Measurements from ENCODE around the gene CNOT3. TPM values are rescaled to one million over a fixed set of nuclear protein-coding genes. Genes with fewer than 3 reads are reported as not detected.

The CNOT3 gene
- total and polyA plus RNA-seq, 4 experiments from 2014 or later, result 3.3 to 82.3 (median 50.5) TPM

- no peaks in the 10 kb centered on the region for H3K27me3 ChIP-seq (ENCODE audit: insufficient read depth, low read length)
- H3K4me1 Mint-ChIP-seq, result peaks cover 13 to 29% (median 22%) of the 10 kb centered on the region in 4 donors
- H3K4me3 Mint-ChIP-seq, result no peak overlapping the region
- H3K9me3 ChIP-seq (ENCODE audit: control insufficient read depth in 1 of 2, low read length in 2 of 2), result no peaks in the 10 kb centered on the region
- intact Hi-C loops (cut with micrococcal nuclease), result loop anchor here (10.0 kb wide), 1 partner anchor 1548 kb away; the partner anchor contains the start of gene U2AF2
- no peaks in the 10 kb centered on the region for H3K27me3 Mint-ChIP-seq
- no peak overlapping the region for H3K4me3 ChIP-seq (ENCODE audit: low read length in 2 of 2)
- no peak for DNase-seq
- no peak overlapping the region for H3K27ac ChIP-seq (ENCODE audit: low read depth, low read length)
- H3K9me3 Mint-ChIP-seq, result no peaks in the 10 kb centered on the region
- POLR2A ChIA-PET (ENCODE audit: partially characterized antibody), result no interaction called here
- peak overlapping the region in 2 of 7 donors; percentile 41 to 48 for H3K27ac Mint-ChIP-seq
- H3K4me1 ChIP-seq (ENCODE audit: insufficient read depth, low read length), result peaks cover 17% of the 10 kb centered on the region
- CTCF ChIA-PET (ENCODE audit: partially characterized antibody), result no interaction called here
- H3K36me3 ChIP-seq (ENCODE audit: insufficient read depth, low read length), result peaks cover 43% of the 10 kb centered on the region
- peaks cover 23 to 51% of the 10 kb centered on the region in 2 donors for H3K36me3 Mint-ChIP-seq
These were observed 30.8 kb upstream of the CNOT3 start for GRCh38 chr19:54106716-54107115.

- peaks cover 43% of the 10 kb centered on the region for H3K36me3 ChIP-seq (ENCODE audit: insufficient read depth, low read length)
- Mint-ChIP-seq H3K27ac (no peak overlapping the region), H3K36me3 (peaks cover 23 to 50% of the 10 kb centered on the region in 2 donors), H3K27me3 (no peaks in the 10 kb centered on the region), H3K4me1 (peaks cover 6 to 22% (median 15%) of the 10 kb centered on the region in 4 donors), H3K4me3 (no peak overlapping the region), H3K9me3 (no peaks in the 10 kb centered on the region)
- intact Hi-C loops (cut with micrococcal nuclease), result loop anchor here (10.0 kb wide), 1 partner anchor 1547 kb away; the partner anchor contains the start of gene U2AF2
- peaks cover 16% of the 10 kb centered on the region for H3K4me1 ChIP-seq (ENCODE audit: insufficient read depth, low read length)
- ChIA-PET CTCF (ENCODE audit: partially characterized antibody) (no interaction called here), POLR2A (ENCODE audit: partially characterized antibody) (interaction anchor here (1.0 kb wide), 2 partner anchors 10 to 29 kb away, joined by 4 to 5 read pairs; partner anchors contain the start of gene CNOT3)
- no peak overlapping the region for H3K27ac ChIP-seq (ENCODE audit: low read depth, low read length)
- no peaks in the 10 kb centered on the region for H3K27me3 ChIP-seq (ENCODE audit: insufficient read depth, low read length)
- H3K9me3 ChIP-seq (ENCODE audit: control insufficient read depth in 1 of 2, low read length in 2 of 2), result no peaks in the 10 kb centered on the region
- DNase-seq, result no peak
- H3K4me3 ChIP-seq (ENCODE audit: low read length in 2 of 2), result no peak overlapping the region
These were observed 29.6 kb upstream of the CNOT3 start for GRCh38 chr19:54107876-54108490.

GRCh38 chr19:54108496-54108895 is 29.1 kb upstream of the CNOT3 start:
- H3K27ac Mint-ChIP-seq, result no peak overlapping the region

GRCh38 chr19:54109651-54110050 is 27.9 kb upstream of the CNOT3 start:
- peaks cover 43% of the 10 kb centered on the region for H3K36me3 ChIP-seq (ENCODE audit: insufficient read depth, low read length)
- POLR2A ChIA-PET (ENCODE audit: partially characterized antibody), result interaction anchor here (1.3 kb wide), 1 partner anchor 27 kb away, joined by 4 read pairs; the partner anchor contains the start of gene CNOT3
- Mint-ChIP-seq H3K4me3 (no peak overlapping the region), H3K27ac (no peak overlapping the region), H3K27me3 (no peaks in the 10 kb centered on the region), H3K9me3 (no peaks in the 10 kb centered on the region), H3K36me3 (peaks cover 23 to 48% of the 10 kb centered on the region in 2 donors), H3K4me1 (peaks cover 8 to 24% (median 18%) of the 10 kb centered on the region in 4 donors)
- intact Hi-C loops (cut with micrococcal nuclease), result loop anchor here (10.0 kb wide), 2 partner anchors 585 to 1545 kb away; partner anchors contain the start of gene U2AF2
- no peaks in the 10 kb centered on the region for H3K27me3 ChIP-seq (ENCODE audit: insufficient read depth, low read length)
- no peak overlapping the region for H3K4me3 ChIP-seq (ENCODE audit: low read length in 2 of 2)
- no peak overlapping the region for H3K27ac ChIP-seq (ENCODE audit: low read depth, low read length)
- no peak for DNase-seq
- H3K4me1 ChIP-seq (ENCODE audit: insufficient read depth, low read length), result peaks cover 10% of the 10 kb centered on the region
- CTCF ChIA-PET (ENCODE audit: partially characterized antibody), result no interaction called here
- H3K9me3 ChIP-seq (ENCODE audit: control insufficient read depth in 1 of 2, low read length in 2 of 2), result no peaks in the 10 kb centered on the region

More at GRCh38 chr19:54108496-54108895, 29.1 kb upstream of the CNOT3 start:
- POLR2A ChIA-PET (ENCODE audit: partially characterized antibody), result interaction anchor here (1.3 kb wide), 1 partner anchor 28 kb away, joined by 4 read pairs; the partner anchor contains the start of gene CNOT3
- intact Hi-C loops (cut with micrococcal nuclease), result loop anchor here (10.0 kb wide), 1 partner anchor 1546 kb away; the partner anchor contains the start of gene U2AF2
- Mint-ChIP-seq H3K36me3 (peaks cover 23 to 47% of the 10 kb centered on the region in 2 donors), H3K9me3 (no peaks in the 10 kb centered on the region), H3K4me3 (no peak overlapping the region), H3K4me1 (peaks cover 5 to 22% (median 12%) of the 10 kb centered on the region in 4 donors), H3K27me3 (no peaks in the 10 kb centered on the region)
- Histone ChIP-seq H3K27ac (ENCODE audit: low read depth, low read length) (no peak overlapping the region), H3K36me3 (ENCODE audit: insufficient read depth, low read length) (peaks cover 43% of the 10 kb centered on the region), H3K4me3 (ENCODE audit: low read length in 2 of 2) (no peak overlapping the region), H3K27me3 (ENCODE audit: insufficient read depth, low read length) (no peaks in the 10 kb centered on the region), H3K9me3 (ENCODE audit: control insufficient read depth in 1 of 2, low read length in 2 of 2) (no peaks in the 10 kb centered on the region), H3K4me1 (ENCODE audit: insufficient read depth, low read length) (peaks cover 11% of the 10 kb centered on the region)
- CTCF ChIA-PET (ENCODE audit: partially characterized antibody), result no interaction called here
- DNase-seq, result no peak

- CTCF ChIA-PET (ENCODE audit: partially characterized antibody), result interaction anchor here (1.2 to 3.0 kb wide), 4 partner anchors 12 to 45 kb away, joined by 3 to 13 read pairs (median 10); partner anchors contain the start of genes CNOT3, LENG1 and NDUFA3
- H3K36me3 ChIP-seq (ENCODE audit: insufficient read depth, low read length), result peaks cover 17% of the 10 kb centered on the region
- intact Hi-C loops (cut with micrococcal nuclease), result loop anchor here (1.0 to 10.0 kb wide), 7 partner anchors 12 to 590 kb away; partner anchors contain the start of genes CNOT3, LENG1, LENG8 and NDUFA3
- Mint-ChIP-seq H3K36me3 (peaks cover 20 to 38% of the 10 kb centered on the region in 2 donors), H3K4me3 (peak overlapping the region; percentile 86 to 99 (median 95)), H3K4me1 (peaks cover 22 to 44% (median 29%) of the 10 kb centered on the region in 4 donors), H3K27ac (peak overlapping the region; percentile 91 to 97 (median 95)), H3K27me3 (peaks cover 0 to 2% of the 10 kb centered on the region in 2 donors), H3K9me3 (peaks cover 0 to 6% (median 0%) of the 10 kb centered on the region in 8 donors)
- H3K27ac ChIP-seq (ENCODE audit: low read depth, low read length), result peak overlapping the region; percentile 75
- H3K4me1 ChIP-seq (ENCODE audit: insufficient read depth, low read length), result peaks cover 27% of the 10 kb centered on the region
- H3K27me3 ChIP-seq (ENCODE audit: insufficient read depth, low read length), result no peaks in the 10 kb centered on the region
- peak; percentile 38 to 72 (median 47) for DNase-seq
- POLR2A ChIA-PET (ENCODE audit: partially characterized antibody), result interaction anchor here (1.0 to 5.1 kb wide), 18 partner anchors 10 to 720 kb away, joined by 3 to 113 read pairs (median 9); partner anchors contain the start of genes CNOT3, LENG1, LENG8 and LENG9
- H3K4me3 ChIP-seq (ENCODE audit: low read length in 2 of 2), result peak overlapping the region; percentile 80 to 81
- H3K9me3 ChIP-seq (ENCODE audit: control insufficient read depth in 1 of 2, low read length in 2 of 2), result no peaks in the 10 kb centered on the region
These were observed 23.0 kb upstream of the CNOT3 start for GRCh38 chr19:54114340-54115108.

- ChIA-PET CTCF (ENCODE audit: partially characterized antibody) (interaction anchor here (0.8 to 3.0 kb wide), 4 partner anchors 13 to 22 kb away, joined by 3 to 13 read pairs (median 10); partner anchors contain the start of genes CNOT3 and NDUFA3), POLR2A (ENCODE audit: partially characterized antibody) (interaction anchor here (0.9 to 5.1 kb wide), 20 partner anchors 9 to 720 kb away, joined by 3 to 113 read pairs (median 5); partner anchors contain the start of genes CNOT3, LENG1, LENG8 and LENG9)
- H3K4me3 ChIP-seq (ENCODE audit: low read length in 2 of 2), result peak within 1 kb of the TSS; percentile 80 to 81
- peak within 1 kb of the TSS; percentile 75 for H3K27ac ChIP-seq (ENCODE audit: low read depth, low read length)
- no peaks in the 10 kb centered on the region for H3K9me3 ChIP-seq (ENCODE audit: control insufficient read depth in 1 of 2, low read length in 2 of 2)
- peaks cover 27% of the 10 kb centered on the region for H3K4me1 ChIP-seq (ENCODE audit: insufficient read depth, low read length)
- H3K27me3 ChIP-seq (ENCODE audit: insufficient read depth, low read length), result no peaks in the 10 kb centered on the region
- intact Hi-C loops (cut with micrococcal nuclease), result loop anchor here (1.0 to 10.0 kb wide), 7 partner anchors 13 to 591 kb away; partner anchors contain the start of genes CNOT3, LENG1, LENG8 and NDUFA3
- Mint-ChIP-seq H3K36me3 (peaks cover 24 to 37% of the 10 kb centered on the region in 2 donors), H3K9me3 (peaks cover 0 to 8% (median 0%) of the 10 kb centered on the region in 8 donors), H3K4me1 (peaks cover 22 to 44% (median 28%) of the 10 kb centered on the region in 4 donors), H3K4me3 (peak within 1 kb of the TSS; percentile 86 to 99 (median 95)), H3K27ac (peak within 1 kb of the TSS; percentile 91 to 97 (median 95)), H3K27me3 (peaks cover 0 to 2% of the 10 kb centered on the region in 2 donors)
- H3K36me3 ChIP-seq (ENCODE audit: insufficient read depth, low read length), result peaks cover 17% of the 10 kb centered on the region
- peak; percentile 97 to 98 (median 97) for DNase-seq
These were observed 22.2 kb upstream of the CNOT3 start, which contains the start of the genes PRPF31 and TFPT for GRCh38 chr19:54115109-54116063. TSS of gene PRPF31 (plus strand) at chr19:54115754. CDS start at chr19:54118279, 2,525 bp downstream. TSS of gene TFPT (minus strand) at chr19:54115657. CDS start at chr19:54115269, 388 bp downstream.
